ENCODE measurements around the gene HECTD1.

GRCh38 chr14:31167032-31167431, 40.6 kb downstream of the HECTD1 start:
- TF ChIP-seq, protein P1, sequence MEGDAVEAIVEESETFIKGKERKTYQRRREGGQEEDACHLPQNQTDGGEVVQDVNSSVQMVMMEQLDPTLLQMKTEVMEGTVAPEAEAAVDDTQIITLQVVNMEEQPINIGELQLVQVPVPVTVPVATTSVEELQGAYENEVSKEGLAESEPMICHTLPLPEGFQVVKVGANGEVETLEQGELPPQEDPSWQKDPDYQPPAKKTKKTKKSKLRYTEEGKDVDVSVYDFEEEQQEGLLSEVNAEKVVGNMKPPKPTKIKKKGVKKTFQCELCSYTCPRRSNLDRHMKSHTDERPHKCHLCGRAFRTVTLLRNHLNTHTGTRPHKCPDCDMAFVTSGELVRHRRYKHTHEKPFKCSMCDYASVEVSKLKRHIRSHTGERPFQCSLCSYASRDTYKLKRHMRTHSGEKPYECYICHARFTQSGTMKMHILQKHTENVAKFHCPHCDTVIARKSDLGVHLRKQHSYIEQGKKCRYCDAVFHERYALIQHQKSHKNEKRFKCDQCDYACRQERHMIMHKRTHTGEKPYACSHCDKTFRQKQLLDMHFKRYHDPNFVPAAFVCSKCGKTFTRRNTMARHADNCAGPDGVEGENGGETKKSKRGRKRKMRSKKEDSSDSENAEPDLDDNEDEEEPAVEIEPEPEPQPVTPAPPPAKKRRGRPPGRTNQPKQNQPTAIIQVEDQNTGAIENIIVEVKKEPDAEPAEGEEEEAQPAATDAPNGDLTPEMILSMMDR (IDR thresholded peaks at IDR 0.05) = no peak
- TF ChIP-seq EP300 (IDR thresholded peaks at IDR 0.05) (no peak), POLR2A (IDR thresholded peaks at IDR 0.05) (no peak)

Measured in upper lobe of left lung (tissue), 4 donors.